ENCODE measurements around the gene PTPRR.

GRCh38 chr12:70826156-70826555 lies 94.4 kb downstream of the PTPRR start:
- TF ChIP-seq CTCF (IDR thresholded peaks at IDR 0.05; ENCODE audit: insufficient read depth, low read depth, low read length) (no peak), EZH2 (IDR thresholded peaks at IDR 0.05; ENCODE audit: insufficient read depth, low read length) (no peak)
